Measurements from ENCODE around the gene PBX1. TPM values are rescaled to one million over a fixed set of nuclear protein-coding genes. Genes with fewer than 3 reads are reported as not detected.

The PBX1 gene
- total and polyA plus RNA-seq, 2 of the 4 experiments (the other 2 are of a cell fraction) = 13.9 to 17.9 TPM

GRCh38 chr1:164855716-164856329 is 296.8 kb downstream of the PBX1 start:
- dilution Hi-C loops (cut with HindIII; ENCODE audit: low sequenced_read_pairs, unreplicated experiment) (no loop called here), intact Hi-C loops (cut with micrococcal nuclease) (no loop called here), in situ Hi-C loops (cut with MboI; ENCODE audit: low sequenced_read_pairs) (no loop called here)
- no peak overlapping the region for H2BK15ac ChIP-seq (ENCODE audit: low read depth, low read length)
- H3K9me3 ChIP-seq (ENCODE audit: control insufficient read depth, insufficient read depth, low read length) = no peaks in the 10 kb centered on the region
- no peak overlapping the region for H3K23ac ChIP-seq (ENCODE audit: low read depth, low read length)
- no peak overlapping the region for H3K4me2 ChIP-seq (ENCODE audit: low read depth, low read length)
- no peaks in the 10 kb centered on the region for H3K9me1 ChIP-seq (ENCODE audit: insufficient read depth, low read length)
- WGBS, 2 experiments (ENCODE audit: extremely low coverage in 2 of 2, insufficient read length in 1 of 2) = no CpG with 5 or more reads among the region's 2 CpGs
- H2BK5ac ChIP-seq (ENCODE audit: low read depth, low read length, poor library complexity, severe bottlenecking) = no peak overlapping the region
- no peak overlapping the region for H2BK20ac ChIP-seq (ENCODE audit: low read depth, low read length)
- H3K36me3 ChIP-seq (ENCODE audit: control insufficient read depth, insufficient read depth, low read length) = no peaks in the 10 kb centered on the region
- H2AFZ ChIP-seq (replicated peaks; ENCODE audit: low read length, poor library complexity) = no peak overlapping the region
- no peak overlapping the region for H3K9ac ChIP-seq (ENCODE audit: low read depth, low read length)
- ATAC-seq (ENCODE audit: low read depth) (peak; percentile 32; the same call in 1 of the 2 replicates), DNase-seq (no peak)
- no peaks in the 10 kb centered on the region for H3K79me1 ChIP-seq (ENCODE audit: low read depth in 1 of 2, low read length in 2 of 2)
- no peak overlapping the region for H4K8ac ChIP-seq (ENCODE audit: low read depth in 2 of 2, low read length in 2 of 2)
- H4K20me1 ChIP-seq (ENCODE audit: insufficient read depth, low read length) = no peaks in the 10 kb centered on the region
- TF ChIP-seq CTCF (conservative IDR thresholded peaks at IDR 0.05; ENCODE audit: low read depth, low read length) (no peak), FOS (IDR thresholded peaks at IDR 0.05; ENCODE audit: low read depth, low read length) (no peak), USF2 (IDR thresholded peaks at IDR 0.05; ENCODE audit: low read depth, low read length) (no peak), RCOR1 (IDR thresholded peaks at IDR 0.05; ENCODE audit: insufficient replicate concordance, low read length) (no peak), RFX5 (IDR thresholded peaks at IDR 0.05; ENCODE audit: low read depth, low read length) (no peak)
- H3K27ac ChIP-seq (ENCODE audit: insufficient read depth, low read length) = no peak overlapping the region
- ChIA-PET POLR2A (ENCODE audit: unreplicated experiment) (no interaction called here), CTCF (no interaction called here)
- no peak overlapping the region for H3K56ac ChIP-seq (ENCODE audit: extremely low read depth, insufficient read depth, low read length)
- H2BK120ac ChIP-seq (ENCODE audit: low read depth, low read length) = no peak overlapping the region
- no peak overlapping the region for H2AK5ac ChIP-seq (ENCODE audit: low read depth, low read length)
- no peak overlapping the region for H3K18ac ChIP-seq (ENCODE audit: low read depth, low read length)
- H2AK9ac ChIP-seq (replicated peaks; ENCODE audit: low read depth, low read length, poor library complexity) = no peak overlapping the region
- no peak overlapping the region for H3K4ac ChIP-seq (ENCODE audit: low read depth, low read length)
- H4K91ac ChIP-seq (ENCODE audit: insufficient read depth, low read depth, low read length) = no peak overlapping the region
- no TSS peak for BruUV-seq (replicated peaks)
- H3K14ac ChIP-seq (replicated peaks; ENCODE audit: low read depth, low read length) = no peak overlapping the region
- no peaks in the 10 kb centered on the region for H3K27me3 ChIP-seq (ENCODE audit: control insufficient read depth, insufficient read depth, low read length)
- H4K5ac ChIP-seq (ENCODE audit: low read depth, low read length) = no peak overlapping the region
- H3K4me1 ChIP-seq (ENCODE audit: control insufficient read depth, insufficient read depth, low read length) = no peaks in the 10 kb centered on the region; the same call in 1 of the 2 replicates
- H3K4me3 ChIP-seq (ENCODE audit: insufficient read depth, low read depth, low read length) = no peak overlapping the region
